HCT116 (cell line): Measurements from ENCODE around the gene RLN1.

Experiments
- SP1 ChIP-seq: IDR thresholded peaks from 2 replicates; pipeline ENCODE4 v1.6.1; 2012; ENCODE audit warnings: low read depth
- TF ChIP-seq, protein P1 (sequence below), 3 experiments: fragments of 200-600 bp in 1 of 3; sonication (generic) in 1 of 3; IDR thresholded peaks in 2 of 3; conservative IDR thresholded peaks in 1 of 3; 2 replicates each; pipeline ENCODE4 v1.5.1; 2012 to 2017; ENCODE audit warnings: low read depth in 2 of 3, low read length in 2 of 3, antibody characterized with exemption in 1 of 3, borderline replicate concordance in 1 of 3, control low read depth in 1 of 3, mild to moderate bottlenecking in 1 of 3, mixed read lengths in 1 of 3, mixed run types in 1 of 3, moderate library complexity in 1 of 3; ENCODE audit not compliant: insufficient read depth in 1 of 3

DNA sequence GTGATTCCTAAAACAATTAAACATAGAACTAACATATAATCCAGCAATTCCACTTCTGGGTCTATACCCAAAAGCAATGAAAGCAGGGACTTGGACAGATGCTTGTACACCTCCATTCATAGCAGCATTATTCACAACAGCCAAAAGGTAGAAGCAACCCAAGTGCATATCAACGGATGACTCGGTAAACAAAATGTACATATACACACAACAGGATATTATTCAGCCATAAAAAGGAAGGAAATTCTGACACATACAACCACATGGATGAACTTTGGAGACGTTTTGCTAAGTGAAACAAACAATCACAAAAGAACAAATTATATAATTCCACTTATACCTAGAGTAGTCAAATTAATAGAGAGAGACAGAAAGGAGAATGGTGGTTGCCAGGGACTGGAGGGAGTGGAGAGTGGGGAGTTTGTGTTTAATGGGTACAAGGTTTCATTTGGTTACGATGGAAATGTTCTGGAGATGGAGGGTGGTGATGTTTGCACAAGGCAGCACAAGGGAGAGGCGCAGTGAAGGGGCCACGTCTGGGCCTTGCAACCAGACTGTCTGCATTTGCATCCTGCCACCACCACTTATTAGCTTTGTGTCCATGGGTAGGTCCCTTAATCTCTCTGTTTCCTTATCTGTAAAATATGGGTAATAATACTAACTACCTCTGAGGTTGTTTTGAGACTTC lies 36.3 kb upstream of the RLN1 start:
- TF ChIP-seq SP1 = no peak
- TF ChIP-seq, protein P1, sequence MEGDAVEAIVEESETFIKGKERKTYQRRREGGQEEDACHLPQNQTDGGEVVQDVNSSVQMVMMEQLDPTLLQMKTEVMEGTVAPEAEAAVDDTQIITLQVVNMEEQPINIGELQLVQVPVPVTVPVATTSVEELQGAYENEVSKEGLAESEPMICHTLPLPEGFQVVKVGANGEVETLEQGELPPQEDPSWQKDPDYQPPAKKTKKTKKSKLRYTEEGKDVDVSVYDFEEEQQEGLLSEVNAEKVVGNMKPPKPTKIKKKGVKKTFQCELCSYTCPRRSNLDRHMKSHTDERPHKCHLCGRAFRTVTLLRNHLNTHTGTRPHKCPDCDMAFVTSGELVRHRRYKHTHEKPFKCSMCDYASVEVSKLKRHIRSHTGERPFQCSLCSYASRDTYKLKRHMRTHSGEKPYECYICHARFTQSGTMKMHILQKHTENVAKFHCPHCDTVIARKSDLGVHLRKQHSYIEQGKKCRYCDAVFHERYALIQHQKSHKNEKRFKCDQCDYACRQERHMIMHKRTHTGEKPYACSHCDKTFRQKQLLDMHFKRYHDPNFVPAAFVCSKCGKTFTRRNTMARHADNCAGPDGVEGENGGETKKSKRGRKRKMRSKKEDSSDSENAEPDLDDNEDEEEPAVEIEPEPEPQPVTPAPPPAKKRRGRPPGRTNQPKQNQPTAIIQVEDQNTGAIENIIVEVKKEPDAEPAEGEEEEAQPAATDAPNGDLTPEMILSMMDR (IDR thresholded peaks at IDR 0.05 in 2 of 3, conservative IDR thresholded peaks at IDR 0.05 in 1 of 3; ENCODE audit: borderline replicate concordance in 1 of 3, insufficient read depth in 1 of 3, low read depth in 2 of 3, low read length in 2 of 3) = no peak
